BLaER1 (cell line): Measurements from ENCODE around the gene HSPA1L.
A peak's percentile ranks its signal among the peaks of the same experiment; 100 is the strongest.

Source experiments
- H3K27ac ChIP-seq: shearing (Covaris generic); formaldehyde crosslinking; 2 replicates; pipeline ENCODE4 v1.8.1; 2022
- H3K27me3 ChIP-seq: shearing (Covaris generic); formaldehyde crosslinking; 2 replicates; pipeline ENCODE4 v1.8.1; 2022
- H3K36me3 ChIP-seq: shearing (Covaris generic); formaldehyde crosslinking; 2 replicates; pipeline ENCODE4 v1.8.1; 2022
- H3K4me1 ChIP-seq: shearing (Covaris generic); formaldehyde crosslinking; 2 replicates; pipeline ENCODE4 v1.8.1; 2022
- H3K4me2 ChIP-seq: shearing (Covaris generic); formaldehyde crosslinking; 2 replicates; pipeline ENCODE4 v1.8.1; 2022
- H3K4me3 ChIP-seq: shearing (Covaris generic); formaldehyde crosslinking; 2 replicates; pipeline ENCODE4 v1.8.1; 2022
- H3K9ac ChIP-seq: shearing (Covaris generic); formaldehyde crosslinking; 2 replicates; pipeline ENCODE4 v1.8.1; 2022
- H3K9me3 ChIP-seq: shearing (Covaris generic); formaldehyde crosslinking; 2 replicates; pipeline ENCODE4 v1.8.1; 2022
- H4K20me1 ChIP-seq: shearing (Covaris generic); formaldehyde crosslinking; 2 replicates; pipeline ENCODE4 v1.8.1; 2022
- Cebpa-rat ChIP-seq: shearing (Covaris generic); IDR thresholded peaks from 2 replicates; pipeline ENCODE4 v1.8.1; 2022

HSPA1L gene

GRCh38 chr6:31765910-31766794 is 48.9 kb downstream of the HSPA1L start:
- no peak overlapping the region for H3K4me3 ChIP-seq
- peaks cover 49% of the 10 kb centered on the region for H3K36me3 ChIP-seq
- no peak for TF ChIP-seq Cebpa-rat
- no peak overlapping the region for H3K9ac ChIP-seq
- no peaks in the 10 kb centered on the region for H3K27me3 ChIP-seq
- no peak overlapping the region for H3K27ac ChIP-seq
- H4K20me1 ChIP-seq, result no peaks in the 10 kb centered on the region
- H3K4me2 ChIP-seq, result no peak overlapping the region
- H3K9me3 ChIP-seq, result no peaks in the 10 kb centered on the region
- H3K4me1 ChIP-seq, result peaks cover 22% of the 10 kb centered on the region

- H3K27ac ChIP-seq, result no peak overlapping the region
- TF ChIP-seq Cebpa-rat, result no peak
- H3K36me3 ChIP-seq, result peaks cover 55% of the 10 kb centered on the region
- peaks cover 23% of the 10 kb centered on the region for H3K4me1 ChIP-seq
- H3K4me3 ChIP-seq, result no peak overlapping the region
- H3K4me2 ChIP-seq, result no peak overlapping the region
- no peaks in the 10 kb centered on the region for H3K9me3 ChIP-seq
- no peaks in the 10 kb centered on the region for H4K20me1 ChIP-seq
- no peak overlapping the region for H3K9ac ChIP-seq
- no peaks in the 10 kb centered on the region for H3K27me3 ChIP-seq
Observed at GRCh38 chr6:31765559-31765909, 49.5 kb downstream of the HSPA1L start.

GRCh38 chr6:31764198-31764597 is 50.9 kb downstream of the HSPA1L start:
- Histone ChIP-seq H3K27ac (no peak overlapping the region), H3K4me1 (peaks cover 23% of the 10 kb centered on the region), H3K4me3 (no peak overlapping the region), H3K27me3 (no peaks in the 10 kb centered on the region), H3K9ac (no peak overlapping the region; the same call in 1 of the 2 replicates), H3K9me3 (no peaks in the 10 kb centered on the region), H3K36me3 (peaks cover 69% of the 10 kb centered on the region), H4K20me1 (no peaks in the 10 kb centered on the region), H3K4me2 (no peak overlapping the region)
- no peak for TF ChIP-seq Cebpa-rat

- no peak overlapping the region for H3K4me3 ChIP-seq
- H3K27me3 ChIP-seq, result no peaks in the 10 kb centered on the region
- H3K4me2 ChIP-seq, result no peak overlapping the region
- H3K4me1 ChIP-seq, result peaks cover 23% of the 10 kb centered on the region
- no peak overlapping the region for H3K27ac ChIP-seq
- H3K9ac ChIP-seq, result peak overlapping the region; percentile 34; the same call in 1 of the 2 replicates
- no peaks in the 10 kb centered on the region for H3K9me3 ChIP-seq
- peaks cover 75% of the 10 kb centered on the region for H3K36me3 ChIP-seq
- TF ChIP-seq Cebpa-rat, result no peak
- H4K20me1 ChIP-seq, result no peaks in the 10 kb centered on the region
Observed at GRCh38 chr6:31763619-31763940, 51.5 kb downstream of the HSPA1L start.

GRCh38 chr6:31762878-31763618 is 52.0 kb downstream of the HSPA1L start:
- Histone ChIP-seq H3K4me3 (no peak overlapping the region), H3K4me1 (peaks cover 23% of the 10 kb centered on the region), H3K9ac (peak overlapping the region; percentile 34; the same call in 1 of the 2 replicates), H3K36me3 (peaks cover 80% of the 10 kb centered on the region), H3K4me2 (peak overlapping the region; percentile 51), H4K20me1 (no peaks in the 10 kb centered on the region), H3K9me3 (no peaks in the 10 kb centered on the region), H3K27me3 (no peaks in the 10 kb centered on the region), H3K27ac (peak overlapping the region; percentile 31; the same call in 1 of the 2 replicates)
- no peak for TF ChIP-seq Cebpa-rat

GRCh38 chr6:31762356-31762755 is 52.7 kb downstream of the HSPA1L start, which contains the start of gene SAPCD1:
SAPCD1 (plus strand) TSS chr6:31762656; CDS start chr6:31763055, 399 bp downstream.
- peak within 1 kb of the TSS; percentile 31; the same call in 1 of the 2 replicates for H3K27ac ChIP-seq
- no peaks in the 10 kb centered on the region for H4K20me1 ChIP-seq
- peak within 1 kb of the TSS; percentile 34; the same call in 1 of the 2 replicates for H3K9ac ChIP-seq
- H3K36me3 ChIP-seq, result peaks cover 87% of the 10 kb centered on the region
- H3K4me1 ChIP-seq, result peaks cover 23% of the 10 kb centered on the region
- no peaks in the 10 kb centered on the region for H3K27me3 ChIP-seq
- H3K4me2 ChIP-seq, result peak within 1 kb of the TSS; percentile 51
- H3K9me3 ChIP-seq, result no peaks in the 10 kb centered on the region
- H3K4me3 ChIP-seq, result no peak within 1 kb of the TSS
- no peak for TF ChIP-seq Cebpa-rat

GRCh38 chr6:31761343-31761742 is 53.7 kb downstream of the HSPA1L start:
- H3K36me3 ChIP-seq, result peaks cover 88% of the 10 kb centered on the region
- no peak overlapping the region for H3K27ac ChIP-seq
- H3K27me3 ChIP-seq, result no peaks in the 10 kb centered on the region
- no peak for TF ChIP-seq Cebpa-rat
- no peak overlapping the region for H3K9ac ChIP-seq
- no peaks in the 10 kb centered on the region for H4K20me1 ChIP-seq
- no peak overlapping the region for H3K4me2 ChIP-seq
- no peaks in the 10 kb centered on the region for H3K9me3 ChIP-seq
- H3K4me1 ChIP-seq, result peaks cover 23% of the 10 kb centered on the region
- no peak overlapping the region for H3K4me3 ChIP-seq

GRCh38 chr6:31760790-31761189 is 54.3 kb downstream of the HSPA1L start:
- Histone ChIP-seq H3K27me3 (no peaks in the 10 kb centered on the region), H3K27ac (no peak overlapping the region), H3K36me3 (peaks cover 82% of the 10 kb centered on the region), H3K4me1 (peaks cover 23% of the 10 kb centered on the region), H3K4me2 (no peak overlapping the region), H3K4me3 (no peak overlapping the region), H3K9me3 (no peaks in the 10 kb centered on the region), H4K20me1 (no peaks in the 10 kb centered on the region), H3K9ac (no peak overlapping the region)
- TF ChIP-seq Cebpa-rat, result no peak
